CD4-positive, alpha-beta T cell (primary cell): ENCODE results near the gene PADI3. TPM values are rescaled to one million over a fixed set of nuclear protein-coding genes. Genes with fewer than 3 reads are reported as not detected.

ENCODE experiments used
- ATAC-seq: fragments of 200-7000 bp; cut with Tn5 transposase; one replicate; pipeline ENCODE4 v1.10.0; 2022; ENCODE audit warnings: mild to moderate bottlenecking; ENCODE audit not compliant: poor library complexity
- CTCF ChIA-PET: fragments of 350-600 bp; sonication (Branson Sonifier 250); formaldehyde crosslinking; loops from one replicate; lab custom pipeline; 2021; ENCODE audit warnings: antibody characterized with exemption, inconsistent platforms; lab: Charles Lee
- POLR2A ChIA-PET: fragments of 350-600 bp; sonication (Branson Sonifier 250); formaldehyde crosslinking; loops from one replicate; lab custom pipeline; 2021; ENCODE audit warnings: antibody characterized with exemption, inconsistent platforms; lab: Charles Lee
- DNase-seq, 14 experiments: peaks; one replicate each; pipeline ENCODE4 v3.0.0-alpha.2; 2013 to 2020; ENCODE audit warnings: mixed read lengths in 2 of 14
- H3K27ac ChIP-seq, 2 donors: one replicate each; pipeline versions ENCODE4 v1.5.1 to v1.7.0; 2013; ENCODE audit warnings: low read length in 2 of 2, low read depth in 1 of 2, mild to moderate bottlenecking in 1 of 2
- H3K27me3 ChIP-seq, 2 experiments: 1 replicate in 1 of 2; 2 replicates in 1 of 2; pipeline versions ENCODE4 v1.6.1 to v1.7.0; 2013; ENCODE audit warnings: low read length in 2 of 2, control low read depth in 1 of 2, mild to moderate bottlenecking in 1 of 2, moderate library complexity in 1 of 2; ENCODE audit not compliant: insufficient read depth in 2 of 2, control insufficient read depth in 1 of 2
- H3K36me3 ChIP-seq: one replicate; pipeline ENCODE4 v1.6.1; 2013; ENCODE audit warnings: low read length, control low read depth; ENCODE audit not compliant: insufficient read depth
- H3K4me1 ChIP-seq: one replicate; pipeline ENCODE4 v1.6.1; 2013; ENCODE audit warnings: low read length, control low read depth; ENCODE audit not compliant: insufficient read depth
- H3K4me3 ChIP-seq: one replicate; pipeline ENCODE4 v1.5.1; 2013; ENCODE audit warnings: mild to moderate bottlenecking, low read length, moderate library complexity
- H3K9me3 ChIP-seq, 2 experiments: 1 replicate in 1 of 2; 2 replicates in 1 of 2; pipeline versions ENCODE4 v1.6.1 to v1.7.0; 2013; ENCODE audit warnings: low read length in 2 of 2, mild to moderate bottlenecking in 2 of 2, control low read depth in 1 of 2, moderate library complexity in 1 of 2; ENCODE audit not compliant: control insufficient read depth in 1 of 2, insufficient read depth in 1 of 2
- H3K27ac Mint-ChIP-seq: one replicate; pipeline ENCODE4 v1.8.0; 2020; ENCODE audit warnings: mixed read lengths
- H3K27me3 Mint-ChIP-seq: one replicate; pipeline ENCODE4 v1.8.0; 2021; ENCODE audit warnings: mixed read lengths
- H3K36me3 Mint-ChIP-seq: one replicate; pipeline ENCODE4 v1.8.0; 2021; ENCODE audit warnings: low read depth, mixed read lengths
- H3K4me1 Mint-ChIP-seq: one replicate; pipeline ENCODE4 v1.8.0; 2021; ENCODE audit warnings: low read depth, mixed read lengths
- H3K4me3 Mint-ChIP-seq: one replicate; pipeline ENCODE4 v1.8.0; 2020; ENCODE audit warnings: mild to moderate bottlenecking, mixed read lengths
- H3K9me3 Mint-ChIP-seq: one replicate; pipeline ENCODE4 v1.8.0; 2020; ENCODE audit warnings: mixed read lengths
- intact Hi-C, 2 experiments: fragments of 100-400 bp; cut with DNase I in 1 of 2; cut with micrococcal nuclease in 1 of 2; formaldehyde crosslinking; loops; one replicate each; pipeline versions ENCODE4 v1.15.1 to v1.9.0; 2023 to 2025; cut with DNase I, micrococcal nuclease
- total RNA-seq, 174 experiments: library from RNA in 2 of 174; stranded (reverse) in 2 of 174; gene quantifications; one replicate each; pipeline ENCODE4 v1.2.3 and lab custom pipeline; 2021 to 2026
- TF ChIP-seq, protein P1 (sequence below): fragments of 200-600 bp; IDR thresholded peaks from one replicate; pipeline ENCODE4 v1.8.0; 2022; ENCODE audit warnings: antibody characterized with exemption, mild to moderate bottlenecking

PADI3 gene
- total RNA-seq, 2 experiments from 2014 or later: not detected

DNA sequence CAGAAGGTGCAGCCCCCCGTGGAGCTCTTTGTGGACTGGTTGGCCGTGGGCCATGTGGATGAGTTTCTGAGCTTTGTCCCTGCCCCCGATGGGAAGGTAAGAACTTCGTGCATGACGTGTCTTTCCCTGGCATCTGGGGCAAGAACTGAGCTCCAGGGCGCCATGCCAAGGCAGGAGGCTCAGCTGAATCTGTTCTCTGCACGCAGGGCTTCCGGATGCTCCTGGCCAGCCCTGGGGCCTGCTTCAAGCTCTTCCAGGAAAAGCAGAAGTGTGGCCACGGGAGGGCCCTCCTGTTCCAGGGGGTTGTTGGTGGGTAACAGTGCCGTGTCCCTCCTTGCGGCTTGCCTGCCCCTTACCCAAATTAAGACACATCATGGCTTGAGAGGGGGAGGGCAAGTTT is 27.7 kb downstream of the PADI3 start:
- Histone ChIP-seq H3K36me3 (no peaks in the 10 kb centered on the region), H3K9me3 (no peaks in the 10 kb centered on the region), H3K4me3 (no peak overlapping the region), H3K27ac (no peak overlapping the region), H3K27me3 (no peaks in the 10 kb centered on the region), H3K4me1 (no peaks in the 10 kb centered on the region)
- Mint-ChIP-seq H3K4me1 (no peaks in the 10 kb centered on the region), H3K27me3 (peaks cover 13% of the 10 kb centered on the region), H3K9me3 (no peaks in the 10 kb centered on the region), H3K4me3 (no peak overlapping the region), H3K27ac (no peak overlapping the region), H3K36me3 (no peaks in the 10 kb centered on the region)
- TF ChIP-seq, protein P1, sequence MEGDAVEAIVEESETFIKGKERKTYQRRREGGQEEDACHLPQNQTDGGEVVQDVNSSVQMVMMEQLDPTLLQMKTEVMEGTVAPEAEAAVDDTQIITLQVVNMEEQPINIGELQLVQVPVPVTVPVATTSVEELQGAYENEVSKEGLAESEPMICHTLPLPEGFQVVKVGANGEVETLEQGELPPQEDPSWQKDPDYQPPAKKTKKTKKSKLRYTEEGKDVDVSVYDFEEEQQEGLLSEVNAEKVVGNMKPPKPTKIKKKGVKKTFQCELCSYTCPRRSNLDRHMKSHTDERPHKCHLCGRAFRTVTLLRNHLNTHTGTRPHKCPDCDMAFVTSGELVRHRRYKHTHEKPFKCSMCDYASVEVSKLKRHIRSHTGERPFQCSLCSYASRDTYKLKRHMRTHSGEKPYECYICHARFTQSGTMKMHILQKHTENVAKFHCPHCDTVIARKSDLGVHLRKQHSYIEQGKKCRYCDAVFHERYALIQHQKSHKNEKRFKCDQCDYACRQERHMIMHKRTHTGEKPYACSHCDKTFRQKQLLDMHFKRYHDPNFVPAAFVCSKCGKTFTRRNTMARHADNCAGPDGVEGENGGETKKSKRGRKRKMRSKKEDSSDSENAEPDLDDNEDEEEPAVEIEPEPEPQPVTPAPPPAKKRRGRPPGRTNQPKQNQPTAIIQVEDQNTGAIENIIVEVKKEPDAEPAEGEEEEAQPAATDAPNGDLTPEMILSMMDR: no peak
- ChIA-PET CTCF (no interaction called here), POLR2A (no interaction called here)
- DNase-seq: peak in 2 of 14 experiments; percentile 32 to 38
- intact Hi-C loops: no loop called here
- ATAC-seq: no peak

DNA sequence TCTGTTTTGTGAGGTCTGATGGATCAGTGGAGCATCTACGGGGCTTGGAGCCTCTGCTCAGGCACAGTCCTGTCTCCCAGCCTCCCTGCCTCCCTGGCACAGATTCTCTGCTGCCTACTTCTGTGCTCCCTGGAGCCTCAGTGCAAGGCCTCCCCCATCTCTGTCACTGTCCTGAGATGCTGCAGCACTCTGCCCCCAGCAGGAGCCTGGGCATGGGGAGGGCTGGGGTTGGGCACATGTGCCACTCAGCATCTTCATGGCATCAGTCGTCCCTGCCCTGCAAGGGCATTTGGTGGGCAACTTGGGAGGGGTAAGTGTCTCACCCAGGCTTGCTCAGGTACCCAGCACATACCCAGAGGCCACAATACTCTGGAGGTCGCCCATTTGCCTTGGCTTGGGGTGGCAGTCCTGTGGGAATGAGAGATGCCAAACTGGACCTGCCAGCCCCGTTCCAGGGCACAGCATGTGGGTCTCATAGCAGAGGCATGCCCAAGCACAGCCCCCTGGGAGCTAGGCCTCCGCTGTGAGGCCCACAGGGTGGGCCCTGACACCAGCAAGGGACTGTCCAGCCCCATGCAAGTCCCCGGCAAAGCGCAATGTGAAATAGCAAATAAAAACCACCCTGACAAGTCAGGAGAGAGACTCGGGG is 28.7 kb downstream of the PADI3 start:
- ChIA-PET CTCF (no interaction called here), POLR2A (no interaction called here)
- Histone ChIP-seq H3K9me3 (no peaks in the 10 kb centered on the region), H3K4me3 (no peak overlapping the region), H3K36me3 (no peaks in the 10 kb centered on the region), H3K27me3 (no peaks in the 10 kb centered on the region), H3K4me1 (no peaks in the 10 kb centered on the region), H3K27ac (no peak overlapping the region)
- intact Hi-C loops: no loop called here
- DNase-seq (no peak), ATAC-seq (no peak)
- Mint-ChIP-seq H3K27ac (no peak overlapping the region), H3K9me3 (no peaks in the 10 kb centered on the region), H3K27me3 (peaks cover 22% of the 10 kb centered on the region), H3K4me3 (no peak overlapping the region), H3K4me1 (no peaks in the 10 kb centered on the region), H3K36me3 (no peaks in the 10 kb centered on the region)
- TF ChIP-seq, protein P1: no peak

GRCh38 chr1:17278996-17279830 is 30.3 kb downstream of the PADI3 start:
- Mint-ChIP-seq H3K27ac (no peak overlapping the region), H3K4me1 (no peaks in the 10 kb centered on the region), H3K4me3 (no peak overlapping the region), H3K36me3 (no peaks in the 10 kb centered on the region), H3K27me3 (peaks cover 30% of the 10 kb centered on the region), H3K9me3 (no peaks in the 10 kb centered on the region)
- no peaks in the 10 kb centered on the region for H3K9me3 ChIP-seq
- H3K36me3 ChIP-seq: no peaks in the 10 kb centered on the region
- TF ChIP-seq, protein P1: no peak
- no peak overlapping the region for H3K27ac ChIP-seq
- ATAC-seq (no peak), DNase-seq (no peak)
- CTCF ChIA-PET: no interaction called here
- intact Hi-C loops: no loop called here
- no peak overlapping the region for H3K4me3 ChIP-seq
- H3K4me1 ChIP-seq: no peaks in the 10 kb centered on the region
- H3K27me3 ChIP-seq: no peaks in the 10 kb centered on the region
- POLR2A ChIA-PET: no interaction called here
